ENCODE measurements around the gene OR11H7.
"Not testable (repeated sequence)": the region's sequence is repeated elsewhere in the genome, so short reads cannot be mapped to it uniquely, and the experiment has no call there.

OR11H7 gene

GRCh38 chr14:20280265-20280664 lies 51.5 kb downstream of the OR11H7 start:
- not testable (repeated sequence) for DNase-seq
